ENCODE data around the gene TTC36. TPM values are rescaled to one million over a fixed set of nuclear protein-coding genes. Genes with fewer than 3 reads are reported as not detected.

Gene TTC36
- total and polyA plus RNA-seq, 2 of the 13 experiments (the other 11 are each of a cell fraction or from before 2014, with no cell fraction given), result 0.13 to 0.40 TPM

DNA sequence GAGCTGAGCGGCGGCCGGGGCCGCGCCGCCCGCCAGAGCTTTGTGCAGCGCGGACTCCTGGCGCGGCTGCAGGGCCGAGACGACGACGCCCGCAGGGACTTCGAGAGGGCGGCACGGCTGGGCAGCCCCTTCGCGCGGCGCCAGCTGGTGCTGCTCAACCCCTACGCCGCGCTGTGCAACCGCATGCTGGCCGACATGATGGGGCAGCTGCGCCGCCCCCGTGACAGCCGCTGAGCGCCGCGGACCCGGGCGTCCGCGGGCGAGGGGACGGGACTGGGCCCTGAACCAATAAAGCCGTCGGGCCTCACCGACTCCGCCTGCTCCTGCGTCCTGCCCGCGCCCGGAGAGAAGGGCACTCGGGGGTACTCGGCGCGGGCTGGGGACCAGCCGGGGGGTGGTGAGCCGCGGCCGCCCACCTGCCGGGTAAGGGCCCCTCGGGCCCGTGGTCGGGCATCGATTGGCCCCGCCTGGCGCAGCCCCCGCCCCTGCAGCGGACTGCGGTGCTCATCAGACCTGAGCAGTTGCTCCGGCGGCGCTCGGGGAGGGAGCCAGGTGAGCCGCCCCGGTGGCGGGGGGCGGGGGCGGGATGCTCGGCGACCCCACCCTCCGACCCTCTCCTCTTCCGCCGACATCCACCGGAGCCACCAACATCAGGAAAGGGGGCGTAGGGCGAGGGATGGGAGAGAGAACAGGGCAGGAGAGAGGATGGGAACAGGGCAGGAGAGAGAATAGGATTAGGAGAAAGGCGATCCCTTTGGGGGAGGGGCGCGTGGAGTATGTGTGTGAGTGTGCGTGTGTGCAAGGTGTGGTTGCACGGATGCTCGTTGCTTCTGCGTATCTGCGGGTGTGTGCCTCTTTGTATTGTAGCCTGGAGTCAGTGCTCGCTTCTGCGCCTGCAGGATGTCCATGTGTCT lies 3.7 kb downstream of the TTC36 start, which contains the start of gene TMEM25 (continued):
- TF ChIP-seq, protein P1, sequence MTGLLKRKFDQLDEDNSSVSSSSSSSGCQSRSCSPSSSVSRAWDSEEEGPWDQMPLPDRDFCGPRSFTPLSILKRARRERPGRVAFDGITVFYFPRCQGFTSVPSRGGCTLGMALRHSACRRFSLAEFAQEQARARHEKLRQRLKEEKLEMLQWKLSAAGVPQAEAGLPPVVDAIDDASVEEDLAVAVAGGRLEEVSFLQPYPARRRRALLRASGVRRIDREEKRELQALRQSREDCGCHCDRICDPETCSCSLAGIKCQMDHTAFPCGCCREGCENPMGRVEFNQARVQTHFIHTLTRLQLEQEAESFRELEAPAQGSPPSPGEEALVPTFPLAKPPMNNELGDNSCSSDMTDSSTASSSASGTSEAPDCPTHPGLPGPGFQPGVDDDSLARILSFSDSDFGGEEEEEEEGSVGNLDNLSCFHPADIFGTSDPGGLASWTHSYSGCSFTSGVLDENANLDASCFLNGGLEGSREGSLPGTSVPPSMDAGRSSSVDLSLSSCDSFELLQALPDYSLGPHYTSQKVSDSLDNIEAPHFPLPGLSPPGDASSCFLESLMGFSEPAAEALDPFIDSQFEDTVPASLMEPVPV (CRISPR knock-in tag; IDR thresholded peaks at IDR 0.05), result peak; percentile 76; the same call in 1 of the 2 replicates
- no peak for TF ChIP-seq ELF3 (CRISPR knock-in tag; IDR thresholded peaks at IDR 0.05)
- no peak for TF ChIP-seq ZBTB8A (CRISPR knock-in tag; IDR thresholded peaks at IDR 0.05; ENCODE audit: borderline replicate concordance, low read depth)
- TF ChIP-seq IRF2 (CRISPR knock-in tag; IDR thresholded peaks at IDR 0.05), result peak; percentile 67; the same call in 1 of the 2 replicates
- TF ChIP-seq ATF7-NPFF (CRISPR knock-in tag; IDR thresholded peaks at IDR 0.05; ENCODE audit: low read depth), result 0 out of 2 replicates have a peak, but pooled peaks have one; percentile 58
- TF ChIP-seq, protein P2, sequence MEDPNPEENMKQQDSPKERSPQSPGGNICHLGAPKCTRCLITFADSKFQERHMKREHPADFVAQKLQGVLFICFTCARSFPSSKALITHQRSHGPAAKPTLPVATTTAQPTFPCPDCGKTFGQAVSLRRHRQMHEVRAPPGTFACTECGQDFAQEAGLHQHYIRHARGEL (CRISPR knock-in tag; IDR thresholded peaks at IDR 0.05), result 0 out of 2 replicates have a peak, but pooled peaks have one; percentile 47
- peak; percentile 63; the same call in 1 of the 2 replicates for TF ChIP-seq SNAI1 (CRISPR knock-in tag; IDR thresholded peaks at IDR 0.05; ENCODE audit: borderline replicate concordance)
- peak; percentile 76; the same call in 1 of the 2 replicates for TF ChIP-seq ZSCAN9 (CRISPR knock-in tag; IDR thresholded peaks at IDR 0.05; ENCODE audit: borderline replicate concordance)
- 0 out of 2 replicates have a peak, but pooled peaks have one; percentile 64 for TF ChIP-seq ZNF546 (CRISPR knock-in tag; conservative IDR thresholded peaks at IDR 0.05)
- TF ChIP-seq, protein P3, sequence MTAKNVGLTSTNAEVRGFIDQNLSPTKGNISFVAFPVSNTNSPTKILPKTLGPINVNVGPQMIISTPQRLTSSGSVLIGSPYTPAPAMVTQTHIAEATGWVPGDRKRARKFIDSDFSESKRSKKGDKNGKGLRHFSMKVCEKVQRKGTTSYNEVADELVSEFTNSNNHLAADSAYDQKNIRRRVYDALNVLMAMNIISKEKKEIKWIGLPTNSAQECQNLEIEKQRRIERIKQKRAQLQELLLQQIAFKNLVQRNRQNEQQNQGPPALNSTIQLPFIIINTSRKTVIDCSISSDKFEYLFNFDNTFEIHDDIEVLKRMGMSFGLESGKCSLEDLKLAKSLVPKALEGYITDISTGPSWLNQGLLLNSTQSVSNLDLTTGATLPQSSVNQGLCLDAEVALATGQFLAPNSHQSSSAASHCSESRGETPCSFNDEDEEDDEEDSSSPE (CRISPR knock-in tag; IDR thresholded peaks at IDR 0.05), result peak; percentile 8; the same call in 1 of the 2 replicates
- no peak for TF ChIP-seq ZNF282 (IDR thresholded peaks at IDR 0.05; ENCODE audit: partially characterized antibody)
- TF ChIP-seq, protein P4, sequence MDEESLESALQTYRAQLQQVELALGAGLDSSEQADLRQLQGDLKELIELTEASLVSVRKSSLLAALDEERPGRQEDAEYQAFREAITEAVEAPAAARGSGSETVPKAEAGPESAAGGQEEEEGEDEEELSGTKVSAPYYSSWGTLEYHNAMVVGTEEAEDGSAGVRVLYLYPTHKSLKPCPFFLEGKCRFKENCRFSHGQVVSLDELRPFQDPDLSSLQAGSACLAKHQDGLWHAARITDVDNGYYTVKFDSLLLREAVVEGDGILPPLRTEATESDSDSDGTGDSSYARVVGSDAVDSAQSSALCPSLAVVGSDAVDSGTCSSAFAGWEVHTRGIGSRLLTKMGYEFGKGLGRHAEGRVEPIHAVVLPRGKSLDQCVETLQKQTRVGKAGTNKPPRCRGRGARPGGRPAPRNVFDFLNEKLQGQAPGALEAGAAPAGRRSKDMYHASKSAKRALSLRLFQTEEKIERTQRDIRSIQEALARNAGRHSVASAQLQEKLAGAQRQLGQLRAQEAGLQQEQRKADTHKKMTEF (CRISPR knock-in tag; IDR thresholded peaks at IDR 0.05), result peak; percentile 47
- no peak; the same call in 1 of the 2 replicates for TF ChIP-seq ZNF841 (CRISPR knock-in tag; IDR thresholded peaks at IDR 0.05; ENCODE audit: borderline replicate concordance)
- 0 out of 2 replicates have a peak, but pooled peaks have one; percentile 47 for TF ChIP-seq ZNF329 (CRISPR knock-in tag; IDR thresholded peaks at IDR 0.05; ENCODE audit: low read depth)
- TF ChIP-seq, protein P5, sequence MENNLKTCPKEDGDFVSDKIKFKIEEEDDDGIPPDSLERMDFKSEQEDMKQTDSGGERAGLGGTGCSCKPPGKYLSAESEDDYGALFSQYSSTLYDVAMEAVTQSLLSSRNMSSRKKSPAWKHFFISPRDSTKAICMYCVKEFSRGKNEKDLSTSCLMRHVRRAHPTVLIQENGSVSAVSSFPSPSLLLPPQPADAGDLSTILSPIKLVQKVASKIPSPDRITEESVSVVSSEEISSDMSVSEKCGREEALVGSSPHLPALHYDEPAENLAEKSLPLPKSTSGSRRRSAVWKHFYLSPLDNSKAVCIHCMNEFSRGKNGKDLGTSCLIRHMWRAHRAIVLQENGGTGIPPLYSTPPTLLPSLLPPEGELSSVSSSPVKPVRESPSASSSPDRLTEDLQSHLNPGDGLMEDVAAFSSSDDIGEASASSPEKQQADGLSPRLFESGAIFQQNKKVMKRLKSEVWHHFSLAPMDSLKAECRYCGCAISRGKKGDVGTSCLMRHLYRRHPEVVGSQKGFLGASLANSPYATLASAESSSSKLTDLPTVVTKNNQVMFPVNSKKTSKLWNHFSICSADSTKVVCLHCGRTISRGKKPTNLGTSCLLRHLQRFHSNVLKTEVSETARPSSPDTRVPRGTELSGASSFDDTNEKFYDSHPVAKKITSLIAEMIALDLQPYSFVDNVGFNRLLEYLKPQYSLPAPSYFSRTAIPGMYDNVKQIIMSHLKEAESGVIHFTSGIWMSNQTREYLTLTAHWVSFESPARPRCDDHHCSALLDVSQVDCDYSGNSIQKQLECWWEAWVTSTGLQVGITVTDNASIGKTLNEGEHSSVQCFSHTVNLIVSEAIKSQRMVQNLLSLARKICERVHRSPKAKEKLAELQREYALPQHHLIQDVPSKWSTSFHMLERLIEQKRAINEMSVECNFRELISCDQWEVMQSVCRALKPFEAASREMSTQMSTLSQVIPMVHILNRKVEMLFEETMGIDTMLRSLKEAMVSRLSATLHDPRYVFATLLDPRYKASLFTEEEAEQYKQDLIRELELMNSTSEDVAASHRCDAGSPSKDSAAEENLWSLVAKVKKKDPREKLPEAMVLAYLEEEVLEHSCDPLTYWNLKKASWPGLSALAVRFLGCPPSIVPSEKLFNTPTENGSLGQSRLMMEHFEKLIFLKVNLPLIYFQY (CRISPR knock-in tag; IDR thresholded peaks at IDR 0.05; ENCODE audit: borderline replicate concordance), result peak; percentile 44; the same call in 1 of the 2 replicates
- TF ChIP-seq, protein P6, sequence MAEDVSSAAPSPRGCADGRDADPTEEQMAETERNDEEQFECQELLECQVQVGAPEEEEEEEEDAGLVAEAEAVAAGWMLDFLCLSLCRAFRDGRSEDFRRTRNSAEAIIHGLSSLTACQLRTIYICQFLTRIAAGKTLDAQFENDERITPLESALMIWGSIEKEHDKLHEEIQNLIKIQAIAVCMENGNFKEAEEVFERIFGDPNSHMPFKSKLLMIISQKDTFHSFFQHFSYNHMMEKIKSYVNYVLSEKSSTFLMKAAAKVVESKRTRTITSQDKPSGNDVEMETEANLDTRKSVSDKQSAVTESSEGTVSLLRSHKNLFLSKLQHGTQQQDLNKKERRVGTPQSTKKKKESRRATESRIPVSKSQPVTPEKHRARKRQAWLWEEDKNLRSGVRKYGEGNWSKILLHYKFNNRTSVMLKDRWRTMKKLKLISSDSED (CRISPR knock-in tag; IDR thresholded peaks at IDR 0.05), result peak; percentile 91; the same call in 1 of the 2 replicates
- TF ChIP-seq SMAD3 (CRISPR knock-in tag; IDR thresholded peaks at IDR 0.05), result peak; percentile 63; the same call in 1 of the 2 replicates

All from HepG2 (cell line).